ENCODE results near the gene UBR4. TPM values are rescaled to one million over a fixed set of nuclear protein-coding genes. Genes with fewer than 3 reads are reported as not detected.

The UBR4 gene
- total and polyA plus RNA-seq, 2 experiments from 2014 or later = 111 to 230 TPM

GRCh38 chr1:19199969-19200604, 10.0 kb downstream of the UBR4 start:
- no peak overlapping the region for H3K4me3 Mint-ChIP-seq
- ATAC-seq = no peak
- peaks cover 51% of the 10 kb centered on the region for H3K36me3 Mint-ChIP-seq (ENCODE audit: low read depth)
- Histone ChIP-seq H3K27me3 (ENCODE audit: insufficient read depth) (no peaks in the 10 kb centered on the region), H3K27ac (ENCODE audit: low read depth) (no peak overlapping the region), H4K20me1 (replicated peaks; ENCODE audit: insufficient read depth) (peaks cover 73% of the 10 kb centered on the region), H3K4me2 (no peak overlapping the region), H2AFZ (no peak overlapping the region), H3K4me3 (no peak overlapping the region), H3K9me2 (ENCODE audit: insufficient read depth) (no peaks in the 10 kb centered on the region), H3K79me2 (replicated peaks; ENCODE audit: insufficient read depth) (peaks cover 92% of the 10 kb centered on the region), H3K4me1 (ENCODE audit: insufficient read depth) (no peaks in the 10 kb centered on the region), H3K36me3 (ENCODE audit: insufficient read depth) (peaks cover 43% of the 10 kb centered on the region), H3F3A (replicated peaks; ENCODE audit: low read depth) (no peaks in the 10 kb centered on the region; the same call in 1 of the 2 replicates)
- no peak overlapping the region for H3K27ac Mint-ChIP-seq
- TF ChIP-seq NANOG (IDR thresholded peaks at IDR 0.05; ENCODE audit: borderline replicate concordance) = no peak
- no peak for TF ChIP-seq POLR2AphosphoS5 (IDR thresholded peaks at IDR 0.05; ENCODE audit: low read depth)
- no peak for TF ChIP-seq JUNB (IDR thresholded peaks at IDR 0.05; ENCODE audit: unreplicated experiment)
- no peak for TF ChIP-seq ZNF331 (CRISPR knock-in tag; IDR thresholded peaks at IDR 0.05; ENCODE audit: low read depth)
- no peak for TF ChIP-seq EZH2phosphoT487 (IDR thresholded peaks at IDR 0.05; ENCODE audit: unreplicated experiment)
- TF ChIP-seq ZNF114 (CRISPR knock-in tag; IDR thresholded peaks at IDR 0.05) = no peak
- no peak for TF ChIP-seq REST (IDR thresholded peaks at IDR 0.05; ENCODE audit: unreplicated experiment)
- TF ChIP-seq ZNF462 (CRISPR knock-in tag; IDR thresholded peaks at IDR 0.05) = no peak
- no peak for TF ChIP-seq CTCF (conservative IDR thresholded peaks at IDR 0.05; ENCODE audit: low read depth in 2 of 2)
- no peak for TF ChIP-seq EZH2 (IDR thresholded peaks at IDR 0.05; ENCODE audit: low read depth, unreplicated experiment)
- no peak for TF ChIP-seq CREB1 (CRISPR knock-in tag; IDR thresholded peaks at IDR 0.05; ENCODE audit: low read depth)
- TF ChIP-seq STAT1 (IDR thresholded peaks at IDR 0.05; ENCODE audit: unreplicated experiment) = no peak
- TF ChIP-seq ETS1 (IDR thresholded peaks at IDR 0.05) = no peak
- DNase-seq (ENCODE audit: low spot score) = no peak
- no peaks in the 10 kb centered on the region for H3K27me3 Mint-ChIP-seq (ENCODE audit: insufficient read depth, low read depth, poor library complexity)
- no peaks in the 10 kb centered on the region for H3K9me3 Mint-ChIP-seq
- no peaks in the 10 kb centered on the region for H3K4me1 Mint-ChIP-seq

Measured in GM23338 (cell line).